Cerebellar cortex (tissue), 1 donor: Measurements from ENCODE around the gene KREMEN1.
A peak's percentile ranks its signal among the peaks of the same experiment; 100 is the strongest.

Experiments
- DNase-seq: peaks from one replicate; pipeline ENCODE4 v3.0.0-alpha.2; 2015; ENCODE audit warnings: low spot score

KREMEN1 gene

GRCh38 chr22:29049655-29050263 lies 23.1 kb upstream of the KREMEN1 start:
- no peak for DNase-seq

- no peak for DNase-seq
Measured at GRCh38 chr22:29050457-29050856, 22.4 kb upstream of the KREMEN1 start.

- no peak for DNase-seq
Measured at GRCh38 chr22:29053048-29053702, 19.7 kb upstream of the KREMEN1 start.

GRCh38 chr22:29054251-29054767 lies 18.5 kb upstream of the KREMEN1 start:
- no peak for DNase-seq

GRCh38 chr22:29055192-29055830 lies 17.5 kb upstream of the KREMEN1 start:
- no peak for DNase-seq

- DNase-seq, result no peak
Measured at GRCh38 chr22:29056472-29056871, 16.4 kb upstream of the KREMEN1 start.

- DNase-seq, result no peak
Measured at GRCh38 chr22:29060251-29060869, 12.5 kb upstream of the KREMEN1 start.

- no peak for DNase-seq
Measured at GRCh38 chr22:29060931-29061330, 11.9 kb upstream of the KREMEN1 start.

- no peak for DNase-seq
Measured at GRCh38 chr22:29061773-29062172, 11.1 kb upstream of the KREMEN1 start, which contains the start of gene C22orf31. Gene C22orf31, minus strand, starts transcription at chr22:29061831. Its CDS starts 39 bp downstream, at chr22:29061792.

- no peak for DNase-seq
Measured at GRCh38 chr22:29062286-29062821, 10.5 kb upstream of the KREMEN1 start.

GRCh38 chr22:29065468-29066190 lies 7.2 kb upstream of the KREMEN1 start:
- DNase-seq, result no peak

GRCh38 chr22:29069463-29069862 lies 3.4 kb upstream of the KREMEN1 start:
- DNase-seq, result no peak

- no peak for DNase-seq
Measured at GRCh38 chr22:29070490-29070889, 2.3 kb upstream of the KREMEN1 start.

GRCh38 chr22:29071261-29072045 lies 1.4 kb upstream of the KREMEN1 start:
- no peak for DNase-seq

GRCh38 chr22:29072193-29072978 lies 449 bp upstream of the KREMEN1 start:
- DNase-seq, result peak; percentile 81

- peak; percentile 40 for DNase-seq
Measured at GRCh38 chr22:29073618-29074275, 912 bp downstream of the KREMEN1 start.

- no peak for DNase-seq
Measured at GRCh38 chr22:29074276-29074772, 1.5 kb downstream of the KREMEN1 start.

- DNase-seq, result no peak
Measured at GRCh38 chr22:29078036-29078868, 5.4 kb downstream of the KREMEN1 start.

- DNase-seq, result no peak
Measured at GRCh38 chr22:29078869-29079207, 6.0 kb downstream of the KREMEN1 start.
